ENCODE measurements around the gene THUMPD3. TPM values are rescaled to one million over a fixed set of nuclear protein-coding genes. Genes with fewer than 3 reads are reported as not detected.
A peak's percentile ranks its signal among the peaks of the same experiment; 100 is the strongest.

THUMPD3 gene
- total and polyA plus RNA-seq, 9 of the 15 experiments (the other 6 are each of a cell fraction or from before 2014, with no cell fraction given), result 58.3 to 132 (median 113) TPM

GRCh38 chr3:9402410-9403228 is 39.8 kb downstream of the THUMPD3 start (continued):
- no peak for TF ChIP-seq RREB1 (CRISPR knock-in tag; IDR thresholded peaks at IDR 0.05)
- TF ChIP-seq, protein P1, sequence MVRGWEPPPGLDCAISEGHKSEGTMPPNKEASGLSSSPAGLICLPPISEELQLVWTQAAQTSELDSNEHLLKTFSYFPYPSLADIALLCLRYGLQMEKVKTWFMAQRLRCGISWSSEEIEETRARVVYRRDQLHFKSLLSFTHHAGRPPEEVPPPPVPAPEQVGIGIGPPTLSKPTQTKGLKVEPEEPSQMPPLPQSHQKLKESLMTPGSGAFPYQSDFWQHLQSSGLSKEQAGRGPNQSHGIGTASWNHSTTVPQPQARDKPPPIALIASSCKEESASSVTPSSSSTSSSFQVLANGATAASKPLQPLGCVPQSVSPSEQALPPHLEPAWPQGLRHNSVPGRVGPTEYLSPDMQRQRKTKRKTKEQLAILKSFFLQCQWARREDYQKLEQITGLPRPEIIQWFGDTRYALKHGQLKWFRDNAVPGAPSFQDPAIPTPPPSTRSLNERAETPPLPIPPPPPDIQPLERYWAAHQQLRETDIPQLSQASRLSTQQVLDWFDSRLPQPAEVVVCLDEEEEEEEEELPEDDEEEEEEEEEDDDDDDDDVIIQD (CRISPR knock-in tag; IDR thresholded peaks at IDR 0.05), result no peak
- TF ChIP-seq CSDE1 (IDR thresholded peaks at IDR 0.05), result no peak
- peak in 1 of 2 experiments; percentile 79; a peak in 1 of 4 replicates for TF ChIP-seq SIN3A (IDR thresholded peaks at IDR 0.05; ENCODE audit: borderline replicate concordance in 2 of 2, control insufficient read depth in 1 of 2, low read depth in 2 of 2, low read length in 2 of 2)
- TF ChIP-seq SREBF1 (IDR thresholded peaks at IDR 0.05; ENCODE audit: borderline replicate concordance, low read depth, low read length), result no peak
- TF ChIP-seq BDP1 (IDR thresholded peaks at IDR 0.05; ENCODE audit: insufficient read depth, insufficient read length), result no peak
- TF ChIP-seq, protein P2, sequence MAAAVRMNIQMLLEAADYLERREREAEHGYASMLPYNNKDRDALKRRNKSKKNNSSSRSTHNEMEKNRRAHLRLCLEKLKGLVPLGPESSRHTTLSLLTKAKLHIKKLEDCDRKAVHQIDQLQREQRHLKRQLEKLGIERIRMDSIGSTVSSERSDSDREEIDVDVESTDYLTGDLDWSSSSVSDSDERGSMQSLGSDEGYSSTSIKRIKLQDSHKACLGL (CRISPR knock-in tag; IDR thresholded peaks at IDR 0.05; ENCODE audit: borderline replicate concordance, poor library complexity, severe bottlenecking), result no peak
- no peak for TF ChIP-seq MECOM (CRISPR knock-in tag; IDR thresholded peaks at IDR 0.05)
- no peak for TF ChIP-seq ZNF140 (CRISPR knock-in tag; IDR thresholded peaks at IDR 0.05)
- peak; percentile 35; the same call in 1 of the 2 replicates for TF ChIP-seq SMARCE1 (IDR thresholded peaks at IDR 0.05)
- TF ChIP-seq RB1 (IDR thresholded peaks at IDR 0.05; ENCODE audit: low read depth), result no peak
- TF ChIP-seq MTA2 (IDR thresholded peaks at IDR 0.05; ENCODE audit: low read depth), result peak; percentile 28; the same call in 1 of the 2 replicates
- TF ChIP-seq SMAD3 (CRISPR knock-in tag; conservative IDR thresholded peaks at IDR 0.05), result no peak
